Renal pelvis (tissue), 4 donors: ENCODE results near the gene VASP. TPM values are rescaled to one million over a fixed set of nuclear protein-coding genes. Genes with fewer than 3 reads are reported as not detected.

Experiments
- DNase-seq: peaks from one replicate; pipeline ENCODE4 v3.0.0-alpha.2; 2013
- polyA plus RNA-seq, 3 donors: library from polyadenylated mRNA; unstranded; fragments of 120-200 nt; gene quantifications; one replicate each; pipeline ENCODE4 v1.2.1, GENCODE V29; 2013; ENCODE audit not compliant: insufficient read length in 3 of 3

VASP gene
- polyA plus RNA-seq, 3 donors = 44.9 to 48.7 (median 47.1) TPM

- DNase-seq = peak; percentile 60
Observed at GRCh38 chr19:45492627-45493470, 14.4 kb upstream of the VASP start.

- no peak for DNase-seq
Observed at GRCh38 chr19:45494261-45494916, 12.9 kb upstream of the VASP start.

- no peak for DNase-seq
Observed at GRCh38 chr19:45495178-45495577, 12.1 kb upstream of the VASP start.

- peak; percentile 53 for DNase-seq
Observed at GRCh38 chr19:45496349-45496953, 10.8 kb upstream of the VASP start.

- DNase-seq = no peak
Observed at GRCh38 chr19:45497791-45498190, 9.5 kb upstream of the VASP start.

GRCh38 chr19:45498411-45499195 is 8.7 kb upstream of the VASP start, which contains the start of gene PPM1N:
PPM1N (plus strand) TSS chr19:45498443; CDS start chr19:45498473, 30 bp downstream.
- DNase-seq = no peak

- DNase-seq = no peak
Observed at GRCh38 chr19:45499196-45500180, 7.8 kb upstream of the VASP start.

- no peak for DNase-seq
Observed at GRCh38 chr19:45500918-45501729, 6.2 kb upstream of the VASP start.

GRCh38 chr19:45501730-45502014 is 5.6 kb upstream of the VASP start:
- DNase-seq = no peak

GRCh38 chr19:45502111-45502510 is 5.2 kb upstream of the VASP start:
- DNase-seq = no peak

GRCh38 chr19:45503909-45504308 is 3.4 kb upstream of the VASP start:
- DNase-seq = no peak

- DNase-seq = no peak
Observed at GRCh38 chr19:45505151-45505995, 1.9 kb upstream of the VASP start.

GRCh38 chr19:45505996-45506245 is 1.4 kb upstream of the VASP start:
- DNase-seq = no peak

GRCh38 chr19:45506246-45506988 is 862 bp upstream of the VASP start:
- DNase-seq = peak; percentile 87

- DNase-seq = no peak
Observed at GRCh38 chr19:45507872-45508416, 665 bp downstream of the VASP start.

- DNase-seq = no peak
Observed at GRCh38 chr19:45508417-45508860, 1.2 kb downstream of the VASP start.

GRCh38 chr19:45508861-45509691 is 1.8 kb downstream of the VASP start:
- no peak for DNase-seq

- no peak for DNase-seq
Observed at GRCh38 chr19:45509692-45510015, 2.4 kb downstream of the VASP start.
